Stimulated activated CD8-positive, alpha-beta memory T cell treated with anti-CD3 and anti-CD28 coated beads, Interleukin-15, amount 100 ng/mL, for 1 hour (primary cell): Measurements from ENCODE around the gene SHOX.
"Not testable (repeated sequence)": the region's sequence is repeated elsewhere in the genome, so short reads cannot be mapped to it uniquely, and the experiment has no call there.

ENCODE experiments used
- DNase-seq: peaks from one replicate; pipeline ENCODE4 v3.0.0-alpha.2; 2020; ENCODE audit warnings: low read depth

The SHOX gene

GRCh38 chrX:630612-631496 is at the start of gene SHOX:
Gene SHOX (plus strand): TSS chrX:630791. CDS start chrX:630898, 107 bp downstream.
- no peak for DNase-seq

- DNase-seq, result no peak
Measured at GRCh38 chrX:581066-581465, 49.5 kb upstream of the SHOX start.

GRCh38 chrX:581720-582298 is 48.8 kb upstream of the SHOX start:
- no peak for DNase-seq

- no peak for DNase-seq
Measured at GRCh38 chrX:584572-584971, 46.0 kb upstream of the SHOX start.

- no peak for DNase-seq
Measured at GRCh38 chrX:585115-585808, 45.3 kb upstream of the SHOX start.

GRCh38 chrX:586351-586750 is 44.2 kb upstream of the SHOX start:
- no peak for DNase-seq

- DNase-seq, result not testable (repeated sequence)
Measured at GRCh38 chrX:589261-589660, 41.3 kb upstream of the SHOX start.

GRCh38 chrX:590693-591404 is 39.7 kb upstream of the SHOX start:
- no peak for DNase-seq

- DNase-seq, result no peak
Measured at GRCh38 chrX:599837-600715, 30.5 kb upstream of the SHOX start.

GRCh38 chrX:603029-603428 is 27.6 kb upstream of the SHOX start:
- DNase-seq, result not testable (repeated sequence)

- DNase-seq, result not testable (repeated sequence)
Measured at GRCh38 chrX:604616-605015, 26.0 kb upstream of the SHOX start.

- DNase-seq, result not testable (repeated sequence)
Measured at GRCh38 chrX:608088-608487, 22.5 kb upstream of the SHOX start.

GRCh38 chrX:614136-614535 is 16.5 kb upstream of the SHOX start:
- DNase-seq, result no peak

GRCh38 chrX:617401-617800 is 13.2 kb upstream of the SHOX start:
- DNase-seq, result no peak

- no peak for DNase-seq
Measured at GRCh38 chrX:617891-618290, 12.7 kb upstream of the SHOX start.

- DNase-seq, result not testable (repeated sequence)
Measured at GRCh38 chrX:618304-618703, 12.3 kb upstream of the SHOX start.

GRCh38 chrX:618761-619450 is 11.7 kb upstream of the SHOX start:
- DNase-seq, result no peak

- DNase-seq, result no peak
Measured at GRCh38 chrX:619451-619811, 11.2 kb upstream of the SHOX start.

- no peak for DNase-seq
Measured at GRCh38 chrX:619812-620531, 10.6 kb upstream of the SHOX start.
